RCC 7860 (cell line): ENCODE data around the gene ALDH1L1.

Experiments
- DNase-seq: peaks from one replicate; pipeline ENCODE4 v3.0.0-alpha.2; 2015; ENCODE audit warnings: low spot score
- FAIRE-seq: peaks from 2 replicates; lab custom pipeline; 2012; peaks lifted over from hg19 to GRCh38; lab: Jason Lieb, UNC

ALDH1L1 gene

DNA sequence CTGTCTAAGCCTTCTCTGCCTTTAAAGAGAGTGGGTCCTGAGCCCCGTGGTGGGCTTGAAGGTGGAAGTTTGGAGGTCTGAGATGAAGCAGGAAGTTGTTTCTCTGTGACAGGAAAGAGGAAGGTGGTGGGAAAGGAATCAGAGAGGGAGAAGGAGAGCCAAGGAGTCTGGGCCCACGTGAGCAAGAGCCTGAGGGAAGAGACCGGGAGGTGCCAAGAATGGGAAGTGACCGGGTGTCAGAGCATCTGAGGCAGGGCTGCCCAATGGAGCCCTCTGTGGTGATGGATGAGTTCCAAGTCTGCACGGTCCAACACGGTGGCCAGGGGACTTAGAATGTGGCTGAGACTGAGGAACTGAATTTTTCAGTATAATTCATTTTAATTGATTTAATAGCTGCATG lies 24.6 kb downstream of the ALDH1L1 start:
- no peak for DNase-seq

DNA sequence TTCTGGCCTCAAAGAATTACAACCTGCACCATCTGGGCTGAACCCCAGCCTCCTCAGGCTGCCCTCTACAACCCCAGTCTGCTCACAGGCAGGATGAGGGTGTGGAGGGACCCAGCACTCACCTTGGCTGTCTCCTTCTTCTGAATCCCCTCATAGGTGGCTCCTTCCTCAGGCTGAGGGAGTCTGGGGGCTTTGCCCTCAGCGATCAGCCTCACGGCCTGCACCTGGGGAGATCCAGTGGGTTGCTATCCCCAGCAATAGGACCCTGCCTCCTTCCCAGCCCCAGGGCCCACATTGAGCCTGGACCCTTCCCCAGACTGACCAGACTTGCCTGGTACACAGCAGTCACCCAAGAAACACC lies 25.1 kb downstream of the ALDH1L1 start:
- FAIRE-seq (no peak), DNase-seq (no peak)

More for the DNA sequence above, 24.6 kb downstream of the ALDH1L1 start:
- FAIRE-seq, result no peak

DNA sequence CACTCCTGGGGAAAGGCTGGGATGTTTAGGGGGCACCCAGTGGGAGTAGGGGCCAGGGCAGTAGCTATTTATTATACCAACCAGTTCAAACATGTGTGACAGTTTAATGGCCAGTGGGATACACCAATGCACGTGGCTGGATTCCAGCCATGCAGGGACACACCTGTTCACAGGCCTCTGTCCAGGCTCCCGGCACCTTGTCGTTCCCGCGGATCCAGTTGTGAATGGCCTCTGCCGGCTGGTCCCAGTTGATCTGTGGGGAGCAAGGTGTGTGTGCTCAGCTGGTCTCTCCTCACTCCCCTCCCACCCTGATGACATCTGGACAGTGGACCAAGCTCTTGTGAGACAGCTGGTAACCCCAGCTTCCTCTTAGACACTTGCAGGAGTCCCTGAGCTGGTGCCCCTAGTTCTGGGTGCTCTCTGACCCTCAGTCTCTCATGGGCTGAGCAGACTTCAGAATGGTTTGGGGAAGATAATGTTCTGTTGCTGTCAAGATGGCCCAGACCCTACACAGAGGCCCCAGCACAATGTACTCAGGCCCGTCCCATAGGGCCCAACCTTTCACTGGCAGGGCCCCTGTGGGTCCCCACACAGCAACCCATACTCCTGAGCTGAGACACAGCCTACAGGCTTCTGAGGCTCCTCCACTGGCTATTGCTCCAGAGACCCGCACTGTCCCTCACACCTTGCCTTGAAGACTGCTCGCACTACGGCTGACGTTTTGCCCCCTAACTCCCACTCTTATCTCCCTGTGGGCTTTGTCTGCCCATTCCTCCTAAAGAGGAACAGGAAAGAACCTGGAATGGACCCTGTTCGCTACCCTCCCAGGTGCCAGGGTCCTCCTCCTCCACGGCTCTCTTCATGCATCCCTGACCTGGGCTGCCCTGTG lies 25.8 kb downstream of the ALDH1L1 start:
- DNase-seq (no peak), FAIRE-seq (no peak)

DNA sequence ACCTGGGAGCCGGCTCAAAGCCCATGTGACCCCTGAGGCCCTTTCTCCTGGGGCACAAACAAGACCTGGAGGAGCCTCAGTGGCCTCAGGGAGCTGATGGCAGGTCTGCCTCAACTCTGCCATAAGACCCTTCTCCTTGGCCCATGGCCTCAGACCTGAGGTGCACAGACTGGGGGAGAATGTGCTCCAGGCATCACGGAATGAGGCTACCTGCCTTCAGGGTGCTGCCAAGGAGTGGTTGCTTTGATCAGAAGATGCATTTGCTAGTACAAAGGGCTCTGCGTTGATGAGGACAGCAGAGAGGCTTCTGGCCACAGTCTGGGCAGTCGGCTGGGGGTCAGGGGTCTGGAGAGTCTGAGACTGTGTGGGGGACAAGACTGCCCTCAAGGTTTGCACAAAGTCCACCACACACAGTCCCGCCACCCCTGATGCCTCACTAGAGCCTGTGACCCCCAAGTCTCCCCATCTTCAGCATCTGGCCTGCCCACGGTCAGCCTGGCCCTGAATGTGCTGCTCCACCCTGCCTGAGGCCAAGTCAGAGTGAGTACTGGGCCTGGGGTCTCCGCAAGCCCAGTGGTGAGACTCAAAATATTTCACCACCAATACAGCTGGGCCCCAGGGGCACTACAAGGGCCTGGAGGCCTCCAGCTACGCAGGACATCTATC lies 26.6 kb downstream of the ALDH1L1 start:
- FAIRE-seq (no peak), DNase-seq (no peak)

DNA sequence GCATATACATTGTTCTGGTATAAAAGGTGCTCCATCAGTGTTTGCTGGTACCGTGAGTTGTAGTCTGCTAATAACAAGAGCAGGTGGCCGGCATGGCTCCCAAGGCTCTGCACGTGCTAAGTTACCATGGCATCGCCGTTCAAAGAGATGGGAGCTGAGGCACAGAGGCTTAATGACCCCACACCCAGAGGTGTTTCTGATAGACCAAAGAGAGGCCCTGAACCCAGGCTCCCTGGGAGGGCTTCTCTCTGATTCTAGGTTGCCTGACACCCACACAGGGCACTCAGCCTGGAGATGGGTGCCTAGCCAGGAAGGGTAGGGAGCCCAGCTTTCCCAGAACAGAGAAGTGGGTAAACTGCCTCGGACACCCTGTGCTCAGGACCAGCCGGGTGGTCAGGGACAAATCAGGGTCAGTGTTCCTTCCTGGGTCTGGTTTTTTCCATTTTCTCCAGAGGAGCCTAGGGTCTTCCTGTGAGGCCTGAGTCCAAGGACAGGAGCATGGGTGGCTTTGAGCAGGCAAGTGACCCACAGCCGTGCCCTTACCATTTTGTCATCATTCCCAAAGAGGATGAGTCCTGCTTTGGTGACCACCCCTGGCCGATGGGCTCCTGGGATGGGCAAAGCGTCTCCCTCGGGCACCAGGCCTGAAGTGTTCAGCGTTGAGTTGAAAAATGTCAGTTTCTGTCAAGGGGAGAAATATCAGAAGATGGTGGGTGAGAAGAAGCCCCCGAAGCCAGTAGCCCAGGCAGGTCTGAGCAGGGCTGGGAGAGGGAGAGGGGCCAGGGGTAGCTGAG lies 27.3 kb downstream of the ALDH1L1 start:
- FAIRE-seq (no peak), DNase-seq (no peak)

DNA sequence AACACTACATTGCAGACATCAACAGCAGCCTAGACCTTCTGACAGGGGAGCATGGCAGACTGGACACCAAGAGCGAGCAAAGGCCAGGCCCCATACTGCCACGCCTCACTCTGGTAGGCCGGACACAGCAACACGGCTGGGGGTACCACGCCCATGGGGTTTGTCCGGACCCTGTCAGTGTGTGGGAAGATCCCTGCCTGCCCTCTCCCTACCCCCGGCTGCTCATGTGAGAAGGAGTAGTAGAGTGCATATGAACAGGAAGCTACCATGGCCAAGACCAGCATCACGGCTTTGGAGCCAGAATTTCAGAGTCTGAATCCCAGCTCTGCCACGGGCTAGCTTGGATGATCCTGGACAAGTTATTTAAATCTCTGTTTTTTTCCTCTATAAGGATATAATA lies 27.9 kb downstream of the ALDH1L1 start:
- no peak for FAIRE-seq
- DNase-seq, result no peak

DNA sequence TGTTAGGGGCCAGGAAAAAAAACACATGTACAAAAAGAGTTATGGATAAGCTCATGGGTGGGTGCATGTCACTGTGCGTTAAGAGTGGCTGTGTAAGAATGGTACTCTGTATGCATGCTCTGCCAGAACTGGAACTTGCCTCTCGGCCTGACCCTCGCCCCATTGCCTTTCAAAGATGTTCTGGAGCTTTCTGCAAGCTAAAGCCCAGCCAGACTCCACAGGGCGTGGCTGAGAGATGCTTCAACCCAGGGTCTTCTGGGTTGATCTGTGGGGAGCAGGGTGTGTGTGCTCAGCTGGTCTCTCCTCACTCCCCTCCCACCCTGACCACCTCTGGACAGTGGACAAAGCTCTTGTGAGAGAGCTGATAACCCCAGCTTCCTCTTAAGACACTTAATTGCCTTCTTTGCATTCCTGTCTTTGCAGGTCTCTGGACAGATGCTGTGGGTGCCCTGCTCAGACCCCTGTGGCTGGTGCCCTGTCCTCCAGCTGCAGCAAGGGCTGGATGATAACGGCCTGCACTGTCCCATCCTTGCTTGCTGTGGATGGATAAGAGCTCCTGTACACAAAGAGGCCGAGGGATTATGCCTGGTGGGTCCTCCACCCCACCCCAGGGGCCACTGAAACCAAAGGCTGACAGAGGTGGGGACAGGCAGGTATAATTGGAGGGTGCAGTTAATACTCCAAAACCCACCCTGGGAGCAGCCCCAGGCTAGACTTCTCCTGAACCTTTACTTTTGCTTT lies 28.7 kb downstream of the ALDH1L1 start:
- DNase-seq, result no peak
- FAIRE-seq, result no peak

DNA sequence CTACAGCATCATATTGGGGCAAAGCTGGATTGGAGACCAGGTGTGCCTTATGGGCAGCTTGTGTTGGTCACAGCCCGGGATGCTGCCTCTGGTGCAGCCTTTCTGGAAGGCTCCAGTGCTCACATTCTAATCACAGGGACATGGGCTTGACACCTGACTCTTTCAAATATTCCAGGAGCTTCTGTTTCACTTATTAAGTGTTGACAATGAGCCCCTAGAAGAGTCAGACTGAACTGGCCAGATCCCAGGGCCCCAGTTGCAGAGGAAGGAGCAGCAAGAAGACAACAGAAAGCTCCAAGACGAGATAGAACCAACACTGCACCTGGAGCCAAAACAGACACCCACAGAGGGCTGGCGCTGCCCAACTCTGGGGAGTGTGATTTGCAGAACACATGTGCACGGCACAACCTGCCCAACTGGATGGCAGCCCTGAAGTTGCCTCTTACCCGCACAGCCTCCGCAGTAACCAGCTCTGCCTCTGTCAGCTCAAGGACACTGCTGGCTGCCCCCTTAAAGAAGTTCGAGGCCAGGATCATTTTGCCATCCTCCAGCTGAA lies 30.3 kb downstream of the ALDH1L1 start:
- no peak for DNase-seq
- FAIRE-seq, result no peak

DNA sequence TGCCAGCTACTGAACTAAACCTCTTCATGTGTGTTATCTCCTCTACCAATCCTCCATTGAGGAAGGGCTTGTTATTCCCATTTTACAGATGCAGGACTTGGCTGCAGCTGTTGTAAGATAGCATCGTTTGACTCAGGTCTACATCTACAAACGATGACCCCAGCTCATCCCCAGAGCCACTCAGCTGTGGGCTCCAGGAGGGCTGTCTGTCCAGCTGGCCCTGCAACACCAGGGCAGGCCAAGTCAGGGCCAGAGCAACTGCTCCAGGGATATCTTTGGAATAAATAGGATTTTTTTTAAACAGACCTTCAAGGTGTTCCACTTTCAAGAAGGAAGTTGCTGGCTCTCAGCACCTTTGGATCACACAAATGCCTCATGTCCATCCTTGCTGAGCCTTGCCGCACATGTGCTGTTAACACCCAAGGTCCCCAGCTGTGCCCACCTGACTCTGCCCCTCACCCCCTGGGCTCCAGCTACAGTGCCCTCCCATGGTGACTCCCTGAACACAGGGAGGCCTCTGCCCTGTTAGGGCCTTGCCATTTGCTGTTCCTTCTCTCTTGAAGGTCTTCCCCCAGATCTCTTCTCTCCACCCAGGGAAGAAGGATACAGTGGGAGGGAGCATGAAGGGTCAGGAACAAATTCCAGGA lies 31.0 kb downstream of the ALDH1L1 start:
- no peak for FAIRE-seq
- DNase-seq, result no peak

DNA sequence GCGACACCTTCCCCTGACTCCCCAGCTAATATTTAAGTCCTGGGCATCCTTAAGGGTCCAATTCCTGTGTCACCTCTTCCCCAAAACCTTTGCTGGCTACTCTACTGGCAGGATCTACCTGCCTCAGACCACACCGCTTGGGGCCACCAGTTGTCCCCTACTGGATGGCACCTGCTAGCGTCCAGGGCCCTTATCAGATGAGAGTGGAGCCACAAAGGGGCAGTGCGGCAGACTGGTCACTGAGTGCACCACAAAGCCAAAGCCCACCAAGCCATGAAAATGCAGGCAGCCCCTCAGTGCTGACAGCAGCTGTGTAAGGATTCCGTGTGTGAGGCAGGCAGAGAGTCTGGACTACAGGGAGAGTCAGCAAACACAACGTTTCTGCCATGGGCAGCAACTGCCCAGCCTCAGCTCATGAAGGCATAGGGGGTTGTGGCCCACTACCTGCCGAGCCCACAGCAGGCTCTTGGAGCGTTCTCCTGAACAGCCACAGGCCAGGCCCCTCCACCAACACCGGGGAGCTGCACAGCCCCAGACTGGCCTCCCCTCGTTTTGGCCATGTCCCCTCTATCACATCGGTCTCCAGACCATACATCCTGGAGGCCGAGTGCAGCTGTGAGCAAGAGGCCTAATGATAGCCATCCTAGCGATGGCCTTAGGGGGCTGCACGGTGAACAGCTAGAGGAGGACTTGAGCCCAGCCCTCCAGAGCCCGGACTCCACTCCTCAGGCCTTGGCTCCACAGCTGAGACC lies 32.3 kb downstream of the ALDH1L1 start:
- DNase-seq (no peak), FAIRE-seq (no peak)

DNA sequence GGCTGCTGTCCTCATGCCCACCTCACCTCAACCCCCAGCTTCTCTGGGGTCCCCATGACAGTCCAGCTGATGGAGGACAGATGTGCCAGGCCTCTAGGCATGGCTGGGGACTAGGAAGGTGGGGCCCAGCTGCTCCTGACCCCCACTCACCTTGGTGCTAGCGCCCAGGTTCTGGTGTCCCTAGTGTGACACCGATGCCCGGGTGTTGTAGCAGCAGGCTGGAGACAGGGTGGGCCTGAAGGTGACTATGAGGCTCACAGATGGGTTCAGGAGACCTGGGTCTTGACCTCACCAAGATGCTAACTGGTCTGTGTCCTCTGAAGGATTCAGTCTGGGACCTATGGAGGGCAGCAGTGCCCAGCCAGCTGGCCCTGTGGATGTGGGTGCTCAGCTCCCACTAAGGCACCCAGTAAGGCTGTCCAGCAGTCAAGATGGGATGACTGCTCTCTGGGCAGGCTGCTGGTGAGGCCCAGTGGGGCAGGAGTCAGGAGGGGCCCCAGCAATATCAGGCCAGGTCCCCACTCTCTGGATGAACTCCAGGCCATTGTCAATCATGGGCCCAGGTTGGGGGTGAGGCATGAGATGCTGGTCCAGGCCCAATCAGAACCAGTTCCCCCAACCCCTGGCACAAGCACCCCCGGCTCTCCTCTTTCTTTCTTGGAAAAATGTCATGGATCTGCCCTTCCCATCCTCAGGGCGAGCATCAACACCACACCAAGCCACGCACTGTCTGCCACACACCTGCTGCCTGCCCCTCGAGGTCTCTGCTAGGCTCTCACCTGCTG lies 33.0 kb downstream of the ALDH1L1 start:
- no peak for DNase-seq
- no peak for FAIRE-seq

DNA sequence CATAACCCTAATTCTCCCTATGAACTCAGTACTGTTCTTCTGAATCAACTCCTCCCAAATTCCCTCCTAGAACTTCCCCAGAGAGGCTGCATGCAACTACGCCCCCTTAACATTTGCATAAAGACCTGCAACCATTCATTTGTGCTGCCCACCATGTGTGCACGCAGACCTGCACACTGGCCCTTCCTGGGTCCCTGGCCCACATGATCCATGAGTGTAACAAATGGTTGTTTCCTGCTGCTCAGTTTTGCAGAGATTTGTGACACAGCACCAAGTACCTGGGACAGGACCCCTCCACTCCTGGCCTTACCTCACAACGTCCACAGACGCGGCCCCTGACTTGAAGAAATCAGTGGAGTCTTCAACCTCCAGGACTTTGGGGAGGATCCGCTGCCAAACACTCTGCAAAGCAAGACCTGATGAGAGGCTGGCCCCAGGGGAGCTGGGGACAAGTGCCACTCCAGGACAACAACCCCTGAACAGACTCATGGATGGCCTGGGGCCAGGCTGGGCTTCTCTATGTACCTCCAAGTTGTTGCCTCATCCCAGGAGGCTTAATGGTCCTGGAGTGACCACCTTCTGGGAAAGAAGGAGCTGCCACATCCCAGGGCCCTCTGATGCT lies 33.8 kb downstream of the ALDH1L1 start:
- DNase-seq (no peak), FAIRE-seq (no peak)

DNA sequence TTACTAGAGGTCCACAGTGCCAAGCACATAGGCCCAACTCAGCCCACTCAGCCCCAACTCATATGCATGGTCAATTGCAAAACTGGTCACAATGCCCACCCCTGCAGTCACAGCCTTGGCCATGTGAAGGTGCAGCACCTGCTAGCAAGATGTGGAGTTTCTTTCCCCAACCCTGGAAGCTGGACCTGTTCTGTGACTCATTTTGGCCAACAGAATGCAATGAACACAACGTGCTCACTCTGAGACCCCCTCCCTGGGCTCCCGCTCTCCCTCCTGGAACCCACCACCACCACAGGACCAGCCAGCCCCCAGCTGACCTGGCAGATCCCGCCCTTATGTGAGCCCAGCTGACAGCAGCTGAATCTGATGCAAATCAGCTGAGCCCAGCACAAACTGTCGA lies 34.4 kb downstream of the ALDH1L1 start:
- no peak for DNase-seq
- FAIRE-seq, result no peak

DNA sequence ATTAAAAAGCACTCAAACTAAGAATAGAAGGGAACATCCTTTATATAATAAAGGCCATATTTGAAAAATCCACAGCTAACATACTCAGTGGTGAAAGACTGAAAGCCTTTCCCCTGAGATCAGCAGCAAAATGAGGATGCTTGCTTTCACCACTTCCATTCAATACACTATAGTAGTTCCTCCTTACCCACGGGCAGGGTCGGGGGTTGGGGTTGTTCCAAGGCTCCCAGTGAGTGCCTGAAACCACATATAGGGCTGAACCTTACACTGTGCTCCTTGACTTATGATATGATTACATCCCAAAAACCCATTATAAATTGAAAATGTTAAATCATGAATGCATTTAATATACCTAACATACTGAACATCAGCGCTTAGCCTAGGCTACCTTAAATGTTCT lies 37.7 kb downstream of the ALDH1L1 start:
- FAIRE-seq (no peak), DNase-seq (no peak)

DNA sequence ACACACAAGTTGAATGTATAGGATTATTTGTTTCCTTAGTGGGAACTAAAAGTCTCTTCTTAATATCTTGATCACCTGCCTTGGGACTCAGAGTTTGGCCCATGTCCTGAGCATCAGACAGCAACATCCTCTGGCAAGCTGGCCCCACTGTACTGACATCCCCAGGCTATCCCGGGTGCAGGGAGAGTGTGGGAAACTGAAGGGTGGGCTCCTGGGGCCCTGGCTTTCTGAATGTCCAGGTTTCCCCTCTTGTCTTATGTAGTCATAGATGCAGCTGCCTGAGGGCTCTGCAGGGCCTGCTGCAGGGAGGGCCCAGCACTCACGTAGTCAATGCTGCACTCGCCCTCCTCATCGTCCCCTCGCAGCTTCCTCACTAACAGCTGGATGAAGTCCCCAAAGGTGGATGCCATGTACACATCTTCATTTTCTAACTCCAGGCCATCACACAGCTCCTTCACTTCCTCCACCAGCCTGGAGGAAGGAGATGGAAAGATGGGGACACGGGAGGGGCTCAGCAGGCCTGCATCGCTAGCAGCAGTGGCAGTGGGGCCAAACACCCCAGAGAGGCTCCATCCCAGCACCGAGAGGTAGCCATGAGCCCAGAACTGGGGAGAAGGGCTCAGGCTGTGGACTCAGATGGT lies 42.8 kb downstream of the ALDH1L1 start:
- FAIRE-seq (no peak), DNase-seq (no peak)

DNA sequence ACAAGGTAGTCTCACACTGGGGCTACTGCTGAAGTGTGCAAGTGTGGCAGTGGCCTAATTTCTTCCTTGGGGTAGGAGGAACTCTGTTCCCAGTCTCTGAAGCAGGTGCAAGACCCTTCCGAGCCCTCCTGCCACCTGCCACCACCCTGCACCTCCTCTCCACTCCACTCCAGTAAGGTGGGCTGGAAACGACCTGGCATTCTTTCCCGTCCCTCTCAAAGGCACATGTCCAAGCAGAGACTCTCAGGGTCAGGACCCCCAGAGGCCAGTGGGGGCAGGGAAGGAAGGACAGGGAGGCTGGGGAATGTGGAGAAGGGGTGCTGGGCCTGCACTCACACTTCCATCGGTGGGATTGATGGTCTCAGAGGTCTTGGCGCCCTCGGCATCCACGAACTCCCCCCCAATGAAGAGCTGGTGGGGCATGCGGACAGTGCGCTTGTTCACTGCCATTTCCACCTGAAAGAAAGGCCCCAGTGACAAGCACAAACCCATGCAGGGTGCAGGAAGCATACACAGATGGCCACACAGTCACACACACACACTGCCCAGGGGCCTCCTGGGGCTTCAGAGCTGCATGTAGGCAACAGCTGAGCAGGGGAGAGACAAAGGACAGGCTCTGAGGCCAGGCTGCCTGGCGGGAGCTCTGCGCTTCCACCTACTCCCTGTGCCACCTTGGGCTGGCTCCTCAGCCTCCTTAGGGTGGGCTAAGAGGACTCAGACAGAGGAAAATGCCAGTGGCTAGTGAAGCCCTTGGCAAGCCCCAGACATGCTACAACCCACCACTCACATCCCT lies 43.8 kb downstream of the ALDH1L1 start:
- FAIRE-seq (no peak), DNase-seq (no peak)
